Activated CD4-positive, alpha-beta T cell treated with anti-CD3 and anti-CD28 coated beads, Interleukin-10, Interleukin-2, amounts not matched to agents 100 ng/mL and 50 ng/mL, durations not matched to agents 16 hours and 8 hours (primary cell): ENCODE results near the gene H2BW1.
"Not testable (repeated sequence)": the region's sequence is repeated elsewhere in the genome, so short reads cannot be mapped to it uniquely, and the experiment has no call there.

Experiments used
- DNase-seq: peaks from one replicate; pipeline ENCODE4 v3.0.0-alpha.2; 2020

H2BW1 gene

GRCh38 chrX:104013606-104014005, at the start of gene H2BW1:
Gene H2BW1, minus strand, starts transcription at chrX:104013708. Its CDS starts 132 bp downstream, at chrX:104013576.
- no peak for DNase-seq

- not testable (repeated sequence) for DNase-seq
Observed at GRCh38 chrX:104062636-104063035, 49.1 kb upstream of the H2BW1 start.

GRCh38 chrX:104054956-104055355, 41.4 kb upstream of the H2BW1 start:
- DNase-seq = not testable (repeated sequence)

GRCh38 chrX:104047171-104047570, 33.7 kb upstream of the H2BW1 start:
- no peak for DNase-seq

GRCh38 chrX:104045642-104046041, 32.1 kb upstream of the H2BW1 start:
- no peak for DNase-seq

DNA sequence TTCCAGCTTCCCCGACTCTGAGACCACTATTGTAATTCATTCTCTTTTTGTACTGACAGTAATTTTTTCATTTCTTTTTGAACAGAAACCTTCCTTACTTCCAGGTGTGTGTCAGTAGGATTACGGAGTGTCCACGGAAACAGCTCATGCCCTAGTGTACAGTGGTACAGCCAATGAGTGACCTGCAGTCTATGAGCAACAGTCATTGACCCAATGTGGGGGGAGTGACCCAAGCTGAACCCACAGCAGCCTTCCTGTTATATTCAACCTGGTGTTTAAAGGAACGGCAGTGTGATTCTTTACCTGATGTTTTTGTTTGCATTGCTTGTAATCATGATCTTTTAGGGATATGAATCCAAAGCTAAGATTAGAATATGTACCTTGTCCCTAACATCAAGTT, 27.5 kb upstream of the H2BW1 start:
- DNase-seq = no peak

GRCh38 chrX:104039689-104040505, 26.4 kb upstream of the H2BW1 start, which contains the start of gene H2BW2:
Gene H2BW2, plus strand, starts transcription at chrX:104039956. Its CDS starts 39 bp downstream, at chrX:104039995.
- no peak for DNase-seq

- DNase-seq = no peak
Observed at GRCh38 chrX:104018126-104018525, 4.6 kb upstream of the H2BW1 start.

GRCh38 chrX:104015576-104015975, 2.1 kb upstream of the H2BW1 start:
- DNase-seq = not testable (repeated sequence)

GRCh38 chrX:104013158-104013557, 350 bp downstream of the H2BW1 start:
- no peak for DNase-seq

DNA sequence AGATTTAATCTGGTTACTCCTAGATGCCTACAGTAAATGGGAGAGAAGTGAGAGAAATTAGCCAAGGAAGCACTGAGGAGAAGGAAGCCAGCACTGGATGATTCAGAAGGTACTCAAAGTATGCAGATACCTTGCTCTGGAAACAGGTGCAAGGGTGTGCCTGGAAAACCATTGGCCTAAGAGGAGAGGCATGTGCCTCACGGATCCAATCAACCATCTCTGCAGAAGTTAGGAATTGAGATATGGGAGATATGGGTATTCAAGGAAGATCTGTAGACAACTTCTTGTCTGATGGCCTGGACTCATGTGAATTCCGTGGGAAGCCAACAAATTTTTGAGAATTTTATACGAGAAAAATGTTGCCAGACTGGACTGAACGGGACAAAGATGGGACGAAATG, 4.7 kb downstream of the H2BW1 start:
- DNase-seq = no peak

GRCh38 chrX:103999234-103999633, 14.3 kb downstream of the H2BW1 start:
- no peak for DNase-seq

GRCh38 chrX:103983508-103983907, 30.0 kb downstream of the H2BW1 start:
- not testable (repeated sequence) for DNase-seq

DNA sequence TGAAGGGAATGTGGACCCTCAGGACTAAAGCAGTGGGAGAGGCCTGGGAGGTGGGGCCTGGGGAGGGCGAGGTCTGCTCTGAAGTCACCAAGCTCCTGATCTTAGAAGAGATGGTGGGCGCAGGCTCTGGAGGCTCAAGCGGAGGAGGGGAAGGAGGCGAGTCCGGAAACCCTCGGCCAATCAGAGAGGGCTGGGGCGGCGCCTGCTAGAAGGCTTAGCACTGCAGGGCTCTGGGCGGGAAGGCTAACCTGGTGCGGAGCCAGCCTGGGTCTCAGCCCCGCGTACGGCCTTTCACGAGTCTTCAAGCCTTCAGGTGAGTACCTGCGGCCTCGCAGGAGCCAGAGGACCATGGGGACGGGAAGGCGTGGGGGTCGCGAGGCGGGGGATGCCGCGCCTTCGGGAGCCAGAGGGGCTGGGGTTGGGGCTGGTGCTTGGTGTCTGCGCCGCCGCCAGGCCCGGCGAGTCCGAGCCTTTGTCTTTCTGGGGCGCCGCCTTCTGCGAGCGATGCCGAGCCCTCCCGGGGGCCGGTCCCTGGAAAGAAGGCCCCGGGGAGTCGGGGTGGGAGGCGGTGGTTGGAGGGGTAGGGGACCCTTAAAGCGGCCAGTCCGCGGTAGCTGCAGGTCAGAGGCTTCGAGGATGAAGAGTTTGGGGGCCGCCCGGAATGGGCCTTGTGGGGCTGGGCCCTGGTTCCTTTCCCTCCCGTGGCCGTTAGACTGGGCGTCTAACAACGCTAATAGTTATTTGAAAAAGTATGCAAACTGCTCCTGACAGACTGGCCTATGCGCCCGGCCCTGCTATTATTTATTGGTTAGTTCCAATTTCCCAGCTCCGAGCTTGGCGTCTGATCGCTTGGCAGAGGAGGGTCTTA, 50.9 kb downstream of the H2BW1 start, which contains the start of gene TMSB15B:
TMSB15B (plus strand) TSS at position 217 of the 868 bp plus-strand sequence.
- not testable (repeated sequence) for DNase-seq
